ENCODE results near the gene GINM1. TPM values are rescaled to one million over a fixed set of nuclear protein-coding genes. Genes with fewer than 3 reads are reported as not detected.

Gene GINM1, protein sequence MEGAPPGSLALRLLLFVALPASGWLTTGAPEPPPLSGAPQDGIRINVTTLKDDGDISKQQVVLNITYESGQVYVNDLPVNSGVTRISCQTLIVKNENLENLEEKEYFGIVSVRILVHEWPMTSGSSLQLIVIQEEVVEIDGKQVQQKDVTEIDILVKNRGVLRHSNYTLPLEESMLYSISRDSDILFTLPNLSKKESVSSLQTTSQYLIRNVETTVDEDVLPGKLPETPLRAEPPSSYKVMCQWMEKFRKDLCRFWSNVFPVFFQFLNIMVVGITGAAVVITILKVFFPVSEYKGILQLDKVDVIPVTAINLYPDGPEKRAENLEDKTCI
- total RNA-seq (2022; extraction: Qiagen RNA extraction) = 23.6 to 34.2 TPM (median 26.6 TPM) in 5 replicates

DNA sequence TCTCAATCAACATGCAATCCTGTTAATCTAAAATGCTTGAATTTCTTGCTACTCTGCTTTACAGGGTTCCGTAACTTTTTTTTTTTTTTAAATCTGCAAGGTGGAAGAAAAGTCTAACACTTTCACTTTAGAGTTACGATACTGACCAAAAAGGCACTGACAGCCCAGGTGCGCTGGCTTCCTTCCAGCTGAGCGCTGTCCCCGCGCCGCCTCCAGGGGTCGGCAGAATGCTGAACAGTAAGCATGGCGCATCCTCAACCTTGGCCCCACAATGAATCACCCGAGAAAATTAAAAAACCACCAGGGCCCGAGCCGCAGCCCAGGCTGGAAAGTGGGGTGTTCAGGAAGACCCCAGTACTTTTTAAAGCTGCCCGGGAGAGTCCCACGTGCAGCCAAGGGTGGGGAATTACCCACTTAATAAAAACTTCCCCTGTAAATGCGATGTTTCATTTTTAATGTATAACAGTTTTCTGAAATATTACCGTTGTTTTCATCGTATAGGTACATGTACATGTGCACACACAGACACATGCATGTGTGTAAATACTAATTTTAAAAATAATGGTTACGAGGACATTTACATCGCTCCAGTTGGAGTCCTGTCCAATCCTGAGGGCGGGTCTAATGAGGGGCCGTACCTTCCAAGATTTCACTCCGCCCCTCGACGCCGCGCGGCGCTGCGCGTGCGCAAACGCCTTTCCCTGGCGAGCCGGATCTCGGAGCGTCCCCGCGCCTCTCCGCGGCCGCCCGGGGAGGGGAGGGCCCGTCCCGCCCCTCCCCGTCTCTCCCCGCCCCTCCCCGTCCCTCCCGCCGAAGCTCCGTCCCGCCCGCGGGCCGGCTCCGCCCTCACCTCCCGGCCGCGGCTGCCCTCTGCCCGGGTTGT is at the start of gene GINM1:
Gene GINM1, plus strand, starts transcription at position 849 of the 883 bp plus-strand sequence. CDS start 40 bp downstream, outside the sequence.

GRCh38 chr6:149545754-149546471 is 20.3 kb upstream of the GINM1 start, which contains the start of gene PPIL4:
Gene PPIL4, minus strand, starts transcription at chr6:149546043. Its CDS starts 38 bp downstream, at chr6:149546005.

Other genes starting within 250 kb of the GINM1 start
- gene TAB2, start 248.7 kb upstream of the GINM1 start, total RNA-seq (2022; extraction: Qiagen RNA extraction) = 22.6 to 35.5 TPM (median 27.1 TPM) in 5 replicates
- not detected in 5 replicates for gene SUMO4, start 166.1 kb upstream of the GINM1 start, total RNA-seq (2022; extraction: Qiagen RNA extraction)
- 0.03 to 0.12 TPM (median 0.06 TPM) in 4 of 5 replicates, not detected in the other for gene ZC3H12D, start 81.4 kb upstream of the GINM1 start, total RNA-seq (2022; extraction: Qiagen RNA extraction)
- gene PPIL4, start 20.3 kb upstream of the GINM1 start, total RNA-seq (2022; extraction: Qiagen RNA extraction) = 11.6 to 20.6 TPM (median 13.4 TPM) in 5 replicates
- 10.3 to 15.0 TPM (median 11.1 TPM) in 5 replicates for gene KATNA1, start 82.3 kb downstream of the GINM1 start, total RNA-seq (2022; extraction: Qiagen RNA extraction)
- gene LATS1, start 151.7 kb downstream of the GINM1 start, total RNA-seq (2022; extraction: Qiagen RNA extraction) = 4.8 to 8.2 TPM (median 8.0 TPM) in 5 replicates
- gene NUP43, start 180.2 kb downstream of the GINM1 start, total RNA-seq (2022; extraction: Qiagen RNA extraction) = 13.0 to 17.4 TPM (median 15.0 TPM) in 5 replicates
- gene PCMT1, start 183.4 kb downstream of the GINM1 start, total RNA-seq (2022; extraction: Qiagen RNA extraction) = 85.6 to 102 TPM (median 89.5 TPM) in 5 replicates

Data from A549 treated with Hydrocortisone at 1 μM for 4 hours (cell line).